HCT116 (cell line): ENCODE results near the gene DUXA. TPM values are rescaled to one million over a fixed set of nuclear protein-coding genes. Genes with fewer than 3 reads are reported as not detected.
A peak's percentile ranks its signal among the peaks of the same experiment; 100 is the strongest.

ENCODE experiments used
- ATAC-seq: fragments of 200-7000 bp; cut with Tn5 transposase; 2 replicates; pipeline ENCODE4 v1.9.1; 2020; ENCODE audit warnings: mild to moderate bottlenecking, moderate library complexity
- BruUV-seq: library from RNA; stranded (reverse); fragments of 400-500 nt; replicated peaks from 2 replicates; lab custom pipeline; 2021; lab: Mats Ljungman, UMichigan
- CTCF ChIA-PET: fragments of 300-600 bp; sonication (Branson Sonifier 250); formaldehyde crosslinking; loops from one replicate; lab custom pipeline; 2021; ENCODE audit warnings: antibody characterized with exemption; lab: Charles Lee
- POLR2A ChIA-PET: fragments of 300-600, 350-600 bp; sonication (Branson Sonifier 250); formaldehyde crosslinking; loops from one replicate; lab custom pipeline; 2021; ENCODE audit warnings: antibody characterized with exemption; lab: Charles Lee
- RAD21 ChIA-PET, 2 experiments: fragments of 300-600 bp; sonication (Branson Sonifier 250); formaldehyde crosslinking; loops; one replicate each; lab custom pipeline; 2023; ENCODE audit warnings: low total read pairs in 2 of 2; ENCODE audit not compliant: uncharacterized antibody in 2 of 2, unreplicated experiment in 2 of 2, low non-redundant PET in 1 of 2; lab: Charles Lee
- DNase-seq: peaks from one replicate; pipeline ENCODE4 v3.0.0-alpha.2; 2010; ENCODE audit warnings: low read depth, low spot score
- H2AFZ ChIP-seq: fragments of 200-600 bp; shearing (Covaris generic), sonication (generic); 2 replicates; pipeline ENCODE4 v1.6.1; 2017; ENCODE audit warnings: low read depth, mixed run types, mixed read lengths, antibody characterized with exemption, low read length; ENCODE audit not compliant: poor library complexity, severe bottlenecking
- H3K27ac ChIP-seq: 2 replicates; pipeline ENCODE4 v1.5.1; 2012; ENCODE audit warnings: low read depth, low read length
- H3K27me3 ChIP-seq: fragments of 200-600 bp; sonication (generic); 2 replicates; pipeline ENCODE4 v1.6.1; 2016; ENCODE audit warnings: mixed run types, low read length, mixed read lengths; ENCODE audit not compliant: insufficient read depth
- H3K36me3 ChIP-seq, 2 experiments: fragments of 200-500 bp in 1 of 2; fragments of 200-600 bp in 1 of 2; sonication (Bioruptor generic) in 1 of 2; sonication (generic) in 1 of 2; 2 replicates each; pipeline versions ENCODE4 v1.5.1 to v1.6.1; 2014 to 2016; ENCODE audit warnings: low read length in 2 of 2, inconsistent platforms in 1 of 2, mixed read lengths in 1 of 2, mixed run types in 1 of 2; ENCODE audit not compliant: insufficient read depth in 2 of 2, control insufficient read depth in 1 of 2
- H3K4me1 ChIP-seq, 2 experiments: fragments of 200-600 bp in 1 of 2; sonication (generic) in 1 of 2; 2 replicates each; pipeline versions ENCODE4 v1.5.1 to v1.6.1; 2012 to 2017; ENCODE audit warnings: low read length in 2 of 2, inconsistent platforms in 1 of 2, mild to moderate bottlenecking in 1 of 2, mixed read lengths in 1 of 2, mixed run types in 1 of 2, moderate library complexity in 1 of 2; ENCODE audit not compliant: insufficient read depth in 2 of 2, control insufficient read depth in 1 of 2
- H3K4me2 ChIP-seq: fragments of 200-600 bp; sonication (generic); 2 replicates; pipeline ENCODE4 v1.6.1; 2017; ENCODE audit warnings: mixed run types, low read length, mixed read lengths
- H3K4me3 ChIP-seq, 2 experiments: fragments of 200-600 bp in 1 of 2; sonication (generic) in 1 of 2; replicated peaks in 1 of 2; 2 replicates each; pipeline ENCODE4 v1.5.1; 2011 to 2016; ENCODE audit warnings: low read length in 2 of 2, control low read depth in 1 of 2, low read depth in 1 of 2, mild to moderate bottlenecking in 1 of 2, mixed read lengths in 1 of 2, mixed run types in 1 of 2
- H3K79me2 ChIP-seq: fragments of 200-600 bp; sonication (generic); 2 replicates; pipeline ENCODE4 v1.6.1; 2017; ENCODE audit warnings: mild to moderate bottlenecking, mixed run types, low read length, moderate library complexity, mixed read lengths; ENCODE audit not compliant: insufficient read depth
- H3K9ac ChIP-seq: fragments of 200-600 bp; sonication (generic); 2 replicates; pipeline ENCODE4 v1.6.1; 2016; ENCODE audit warnings: low read length, mixed read lengths
- H3K9me2 ChIP-seq: fragments of 200-600 bp; sonication (generic), shearing (Covaris generic); 2 replicates; pipeline ENCODE4 v1.6.1; 2017; ENCODE audit warnings: mixed run types, mild to moderate bottlenecking, moderate library complexity; ENCODE audit not compliant: insufficient read depth
- H3K9me3 ChIP-seq, 2 experiments: fragments of 200-500 bp in 1 of 2; fragments of 200-600 bp in 1 of 2; sonication (Bioruptor generic) in 1 of 2; sonication (generic) in 1 of 2; 2 replicates each; pipeline ENCODE4 v1.6.1; 2014 to 2017; ENCODE audit warnings: low read length in 2 of 2, mixed read lengths in 2 of 2, inconsistent platforms in 1 of 2, low read depth in 1 of 2, mild to moderate bottlenecking in 1 of 2, mixed run types in 1 of 2, moderate library complexity in 1 of 2; ENCODE audit not compliant: control insufficient read depth in 1 of 2, insufficient read depth in 1 of 2
- H4K20me1 ChIP-seq: fragments of 200-600 bp; sonication (generic), shearing (Covaris generic); 2 replicates; pipeline ENCODE4 v1.6.1; 2017; ENCODE audit warnings: mixed run types, mild to moderate bottlenecking, moderate library complexity; ENCODE audit not compliant: insufficient read depth
- EGR1 ChIP-seq: IDR thresholded peaks from 2 replicates; pipeline ENCODE4 v1.6.1; 2012; ENCODE audit warnings: low read depth
- ELF1 ChIP-seq: IDR thresholded peaks from 2 replicates; pipeline ENCODE4 v1.6.1; 2012; ENCODE audit warnings: low read depth, borderline replicate concordance
- MAX ChIP-seq: IDR thresholded peaks from 2 replicates; pipeline ENCODE4 v1.6.1; 2012
- POLR2A ChIP-seq: IDR thresholded peaks from 2 replicates; pipeline ENCODE4 v1.7.0; 2011; ENCODE audit warnings: borderline replicate concordance; ENCODE audit not compliant: insufficient read depth, insufficient read length; ENCODE audit errors: extremely low read depth
- POLR2AphosphoS5 ChIP-seq: IDR thresholded peaks from 2 replicates; pipeline ENCODE4 v1.6.1; 2011; ENCODE audit warnings: mild to moderate bottlenecking, low read depth, low read length, moderate library complexity
- SIN3A ChIP-seq: IDR thresholded peaks from 2 replicates; pipeline ENCODE4 v1.6.1; 2012; ENCODE audit warnings: low read depth
- SRF ChIP-seq: IDR thresholded peaks from 2 replicates; pipeline ENCODE4 v1.6.1; 2012; ENCODE audit warnings: low read depth
- YY1 ChIP-seq: IDR thresholded peaks from 2 replicates; pipeline ENCODE4 v1.6.1; 2011; ENCODE audit warnings: low read length, low read depth, moderate library complexity, mild to moderate bottlenecking; ENCODE audit not compliant: insufficient replicate concordance; ENCODE audit errors: extremely low read depth
- ZFX ChIP-seq: fragments of 450-650 bp; IDR thresholded peaks from 2 replicates; pipeline ENCODE4 v1.6.1; 2017
- intact Hi-C: fragments of 100-400 bp; cut with micrococcal nuclease; formaldehyde crosslinking; loops from 2 replicates; pipeline ENCODE4 v1.10.0; 2022
- total RNA-seq: library from RNA; stranded (reverse); gene quantifications from one replicate; pipeline ENCODE4 v1.2.1, GENCODE V29; 2021; ENCODE audit not compliant: unreplicated experiment

Gene DUXA
- total RNA-seq, 1 experiment from 2014 or later, result not detected

GRCh38 chr19:57191141-57192076, 24.1 kb upstream of the DUXA start, which contains the start of gene ZNF264:
Gene ZNF264 (plus strand): TSS chr19:57191500. CDS start chr19:57191914, 414 bp downstream.
- peak within 1 kb of the TSS; percentile 79 for H3K9ac ChIP-seq
- peak; percentile 97 for ATAC-seq
- H3K4me2 ChIP-seq, result peak within 1 kb of the TSS; percentile 85
- H3K9me3 ChIP-seq, result peaks cover 0 to 8% of the 10 kb centered on the region in 2 experiments; a peak in 1 of 4 replicates
- H3K9me2 ChIP-seq, result no peaks in the 10 kb centered on the region
- peak within 1 kb of the TSS; percentile 77 to 97 for H3K4me3 ChIP-seq
- peak within 1 kb of the TSS; percentile 89 for H2AFZ ChIP-seq
- POLR2A ChIA-PET, result interaction anchor here (0.9 kb wide), 1 partner anchor 11 kb away, joined by 3 read pairs; no protein-coding TSS in a partner anchor
- H4K20me1 ChIP-seq, result no peaks in the 10 kb centered on the region
- no peaks in the 10 kb centered on the region for H3K27me3 ChIP-seq
- peaks cover 4 to 18% of the 10 kb centered on the region in 2 experiments; a peak in 2 of 4 replicates for H3K4me1 ChIP-seq
- TF ChIP-seq POLR2AphosphoS5 (peak; percentile 88), SRF (no peak), ELF1 (peak; percentile 84), YY1 (peak; percentile 89), ZFX (peak; percentile 84), EGR1 (peak; percentile 55), POLR2A (peak; percentile 63), SIN3A (no peak; the same call in 1 of the 2 replicates), MAX (peak; percentile 65; the same call in 1 of the 2 replicates)
- peaks cover 31% of the 10 kb centered on the region for H3K79me2 ChIP-seq
- peak; percentile 75 for DNase-seq
- peaks cover 21 to 30% of the 10 kb centered on the region in 2 experiments for H3K36me3 ChIP-seq
- intact Hi-C loops, result no loop called here
- CTCF ChIA-PET, result no interaction called here
- peak within 1 kb of the TSS; percentile 81 for H3K27ac ChIP-seq
- RAD21 ChIA-PET, result no interaction called here
- no TSS peak for BruUV-seq
